ENCODE measurements around the gene SLCO1B1.

DNA sequence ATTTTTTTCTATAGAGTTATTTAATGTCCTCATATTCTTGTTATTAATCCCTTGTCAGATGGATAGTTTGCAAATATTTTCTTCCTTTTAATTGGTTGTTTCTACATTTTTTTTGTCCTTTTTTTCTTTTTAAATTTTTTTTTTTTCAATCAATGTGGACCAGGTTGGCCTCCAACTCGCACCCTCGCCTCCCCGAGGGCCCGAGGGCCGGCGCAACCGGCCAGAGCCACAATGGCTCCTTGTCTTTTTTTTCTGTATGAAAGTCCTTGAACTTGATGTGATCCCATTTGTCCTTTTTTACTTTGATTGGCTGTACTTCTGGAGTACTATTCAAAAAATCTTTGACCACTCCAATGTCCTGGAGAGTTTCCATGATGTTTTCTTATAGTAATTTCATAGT lies 17.7 kb upstream of the SLCO1B1 start:
- TF ChIP-seq, protein P1, sequence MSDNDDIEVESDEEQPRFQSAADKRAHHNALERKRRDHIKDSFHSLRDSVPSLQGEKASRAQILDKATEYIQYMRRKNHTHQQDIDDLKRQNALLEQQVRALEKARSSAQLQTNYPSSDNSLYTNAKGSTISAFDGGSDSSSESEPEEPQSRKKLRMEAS (IDR thresholded peaks at IDR 0.05): no peak
- TF ChIP-seq JUND (IDR thresholded peaks at IDR 0.05) (no peak), FOXA2 (IDR thresholded peaks at IDR 0.05) (no peak), SP1 (IDR thresholded peaks at IDR 0.05) (no peak), TAF1 (conservative IDR thresholded peaks at IDR 0.05) (no peak)
- TF ChIP-seq, protein P2, sequence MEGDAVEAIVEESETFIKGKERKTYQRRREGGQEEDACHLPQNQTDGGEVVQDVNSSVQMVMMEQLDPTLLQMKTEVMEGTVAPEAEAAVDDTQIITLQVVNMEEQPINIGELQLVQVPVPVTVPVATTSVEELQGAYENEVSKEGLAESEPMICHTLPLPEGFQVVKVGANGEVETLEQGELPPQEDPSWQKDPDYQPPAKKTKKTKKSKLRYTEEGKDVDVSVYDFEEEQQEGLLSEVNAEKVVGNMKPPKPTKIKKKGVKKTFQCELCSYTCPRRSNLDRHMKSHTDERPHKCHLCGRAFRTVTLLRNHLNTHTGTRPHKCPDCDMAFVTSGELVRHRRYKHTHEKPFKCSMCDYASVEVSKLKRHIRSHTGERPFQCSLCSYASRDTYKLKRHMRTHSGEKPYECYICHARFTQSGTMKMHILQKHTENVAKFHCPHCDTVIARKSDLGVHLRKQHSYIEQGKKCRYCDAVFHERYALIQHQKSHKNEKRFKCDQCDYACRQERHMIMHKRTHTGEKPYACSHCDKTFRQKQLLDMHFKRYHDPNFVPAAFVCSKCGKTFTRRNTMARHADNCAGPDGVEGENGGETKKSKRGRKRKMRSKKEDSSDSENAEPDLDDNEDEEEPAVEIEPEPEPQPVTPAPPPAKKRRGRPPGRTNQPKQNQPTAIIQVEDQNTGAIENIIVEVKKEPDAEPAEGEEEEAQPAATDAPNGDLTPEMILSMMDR (IDR thresholded peaks at IDR 0.05; ENCODE audit: low read depth, low read length, missing input control): no peak
- TF ChIP-seq, protein P3, sequence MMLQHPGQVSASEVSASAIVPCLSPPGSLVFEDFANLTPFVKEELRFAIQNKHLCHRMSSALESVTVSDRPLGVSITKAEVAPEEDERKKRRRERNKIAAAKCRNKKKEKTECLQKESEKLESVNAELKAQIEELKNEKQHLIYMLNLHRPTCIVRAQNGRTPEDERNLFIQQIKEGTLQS (IDR thresholded peaks at IDR 0.05): no peak
